HG02870 (cell line): ENCODE data around the gene TBC1D13.
A peak's percentile ranks its signal among the peaks of the same experiment; 100 is the strongest.
"Not testable (repeated sequence)": the region's sequence is repeated elsewhere in the genome, so short reads cannot be mapped to it uniquely, and the experiment has no call there.

Experiments used
- ATAC-seq: cut with Tn5 transposase; IDR thresholded peaks from one replicate; pipeline ENCODE4 v1.9.1; 2021; ENCODE audit warnings: mild to moderate bottlenecking, moderate library complexity; ENCODE audit not compliant: unreplicated experiment

TBC1D13 gene

GRCh38 chr9:128782669-128783068, 4.4 kb upstream of the TBC1D13 start:
- ATAC-seq = no peak

- no peak for ATAC-seq
Measured at GRCh38 chr9:128785427-128785826, 1.6 kb upstream of the TBC1D13 start.

GRCh38 chr9:128787659-128788058, 606 bp downstream of the TBC1D13 start:
- no peak for ATAC-seq

GRCh38 chr9:128788445-128788844, 1.4 kb downstream of the TBC1D13 start:
- ATAC-seq = no peak

- no peak for ATAC-seq
Measured at GRCh38 chr9:128790536-128790935, 3.5 kb downstream of the TBC1D13 start.

GRCh38 chr9:128792134-128792533, 5.1 kb downstream of the TBC1D13 start:
- ATAC-seq = no peak

- ATAC-seq = no peak
Measured at GRCh38 chr9:128792978-128793686, 6.1 kb downstream of the TBC1D13 start.

GRCh38 chr9:128794961-128795360, 7.9 kb downstream of the TBC1D13 start:
- ATAC-seq = not testable (repeated sequence)

GRCh38 chr9:128798896-128799295, 11.8 kb downstream of the TBC1D13 start:
- ATAC-seq = no peak

- ATAC-seq = no peak
Measured at GRCh38 chr9:128800061-128800460, 13.0 kb downstream of the TBC1D13 start.

GRCh38 chr9:128802482-128802881, 15.4 kb downstream of the TBC1D13 start:
- no peak for ATAC-seq

- ATAC-seq = no peak
Measured at GRCh38 chr9:128805661-128806060, 18.6 kb downstream of the TBC1D13 start.

GRCh38 chr9:128807827-128808226, 20.8 kb downstream of the TBC1D13 start:
- no peak for ATAC-seq

GRCh38 chr9:128808543-128808942, 21.5 kb downstream of the TBC1D13 start:
- no peak for ATAC-seq

- no peak for ATAC-seq
Measured at GRCh38 chr9:128809036-128809599, 22.1 kb downstream of the TBC1D13 start.

GRCh38 chr9:128809831-128810230, 22.8 kb downstream of the TBC1D13 start:
- ATAC-seq = no peak

GRCh38 chr9:128810873-128811272, 23.8 kb downstream of the TBC1D13 start:
- ATAC-seq = no peak

GRCh38 chr9:128818099-128818838, 31.2 kb downstream of the TBC1D13 start, which contains the start of gene ENDOG:
ENDOG (plus strand) TSS chr9:128818500; CDS start chr9:128818685, 185 bp downstream.
- ATAC-seq = peak; percentile 90

GRCh38 chr9:128818839-128819715, 32.0 kb downstream of the TBC1D13 start:
- peak; percentile 13 for ATAC-seq

- no peak for ATAC-seq
Measured at GRCh38 chr9:128819716-128820664, 32.9 kb downstream of the TBC1D13 start.
